Mucosa of descending colon (tissue), 3 donors: ENCODE data around the gene UPF1. TPM values are rescaled to one million over a fixed set of nuclear protein-coding genes. Genes with fewer than 3 reads are reported as not detected.

ENCODE experiments used
- ATAC-seq: fragments of 200-7000 bp; cut with Tn5 transposase; one replicate; pipeline ENCODE4 v1.9.1; 2020; ENCODE audit warnings: mild to moderate bottlenecking, moderate library complexity
- DNase-seq, 3 donors: peaks; one replicate each; pipeline ENCODE4 v3.0.0-alpha.2; 2020
- H3K36me3 ChIP-seq: fragments of 200-600 bp; one replicate; pipeline ENCODE4 v1.8.0; 2021; ENCODE audit warnings: low read depth, mild to moderate bottlenecking
- H3K4me1 ChIP-seq: fragments of 200-600 bp; one replicate; pipeline ENCODE4 v1.8.0; 2021; ENCODE audit warnings: low read depth, mild to moderate bottlenecking
- H3K4me3 ChIP-seq: fragments of 200-600 bp; one replicate; pipeline ENCODE4 v1.8.0; 2021; ENCODE audit warnings: mild to moderate bottlenecking
- H3K9me3 ChIP-seq: fragments of 200-600 bp; one replicate; pipeline ENCODE4 v1.8.0; 2021; ENCODE audit warnings: mild to moderate bottlenecking
- CTCF ChIP-seq: fragments of 200-600 bp; IDR thresholded peaks from one replicate; pipeline ENCODE4 v1.8.0; 2022; ENCODE audit warnings: antibody characterized with exemption, mild to moderate bottlenecking
- intact Hi-C, 2 donors: fragments of 100-400 bp; cut with DNase I in 1 of 2; cut with micrococcal nuclease in 1 of 2; formaldehyde crosslinking; loops; one replicate each; pipeline versions ENCODE4 v1.11.0 to v1.11.1; 2022; cut with DNase I, micrococcal nuclease
- long read RNA-seq, 2 donors: library from polyadenylated mRNA; unstranded; transcript quantifications; one replicate each; pipeline ENCODE4 v2.0.0, GENCODE V29; 2019 to 2021
- total RNA-seq, 3 donors: library from RNA; stranded (reverse); fragmentation: NEBNext Ultra II Directional in 2 of 3; extraction: Animal tissue kit (Norgen Biotek cat#: 25700) in 2 of 3; gene quantifications; one replicate each; pipeline versions ENCODE4 v1.2.1 to v1.2.4, GENCODE V29; 2021 to 2023
- donor health status: DM: no; HTN: no; CAD: no; lungs with moderate emphysema.
- donor health status: DM: no; HTN: no; CAD: no.
- donor health status: DM: no; HTN: yes; CAD: no.

Gene UPF1
- total RNA-seq, result 10 to 100 TPM; 79.2 to 87.2 (median 83.4) TPM
- long read RNA-seq, donor 1, full-length matches to known transcripts, result 53 of 124 reads
- long read RNA-seq, donor 1, partial matches to known transcripts, result 54 of 124 reads
- long read RNA-seq, donor 1, other reads (novel, unspliced or antisense), result 17 of 124 reads
- long read RNA-seq, donor 2, partial matches to known transcripts, result 4 of 9 reads
- long read RNA-seq, donor 2, other reads (novel, unspliced or antisense), result 5 of 9 reads

DNA sequence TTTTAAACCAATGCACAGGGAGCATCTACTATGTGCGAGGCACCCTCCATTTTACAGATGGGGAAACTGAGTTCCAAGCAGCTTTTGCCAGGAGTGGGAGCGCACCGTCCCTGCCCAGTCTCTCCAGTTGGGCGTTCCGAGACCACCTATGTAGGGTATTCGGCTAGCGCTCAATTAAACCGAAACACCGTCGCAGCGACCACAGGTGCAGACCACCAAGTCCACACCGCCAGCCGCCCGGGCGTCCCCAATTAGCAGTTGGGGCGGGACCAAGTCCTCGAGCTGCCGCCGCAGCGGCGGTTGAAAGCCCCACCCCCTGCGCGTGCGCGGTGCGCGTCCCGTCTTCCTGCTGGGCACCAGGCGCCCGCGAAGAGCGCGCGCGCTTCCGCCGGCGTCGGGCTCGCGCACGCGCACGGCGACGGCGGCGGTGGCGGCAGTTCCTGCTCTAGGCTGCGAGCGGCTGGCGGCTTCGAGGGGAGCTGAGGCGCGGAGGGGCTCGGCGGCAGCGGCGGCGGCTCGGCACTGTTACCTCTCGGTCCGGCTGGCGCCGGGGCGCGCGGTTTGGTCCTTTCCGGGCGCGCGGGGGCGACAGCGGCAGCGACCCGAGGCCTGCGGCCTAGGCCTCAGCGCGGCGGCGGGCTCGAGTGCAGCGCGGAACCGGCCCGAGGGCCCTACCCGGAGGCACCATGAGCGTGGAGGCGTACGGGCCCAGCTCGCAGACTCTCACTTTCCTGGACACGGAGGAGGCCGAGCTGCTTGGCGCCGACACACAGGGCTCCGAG, at the start of gene UPF1:
TSS of gene UPF1 (plus strand) at position 436 of the 782 bp plus-strand sequence. CDS start at position 687, 251 bp downstream.
- TF ChIP-seq CTCF, result no peak
- ATAC-seq (peak; percentile 88), DNase-seq (peak; percentile 94 to 98 (median 98))
- Histone ChIP-seq H3K4me1 (peaks cover 36% of the 10 kb centered on the region), H3K36me3 (no peaks in the 10 kb centered on the region), H3K9me3 (peaks cover 5% of the 10 kb centered on the region), H3K4me3 (peak within 1 kb of the TSS; percentile 93)
- intact Hi-C loops, result no loop called here

- H3K9me3 ChIP-seq, result no peaks in the 10 kb centered on the region
- TF ChIP-seq CTCF, result no peak
- H3K4me1 ChIP-seq, result peaks cover 7% of the 10 kb centered on the region
- H3K4me3 ChIP-seq, result no peak overlapping the region
- DNase-seq (no peak), ATAC-seq (no peak)
- no peaks in the 10 kb centered on the region for H3K36me3 ChIP-seq
- intact Hi-C loops, result no loop called here
These were observed 49.1 kb upstream of the UPF1 start for GRCh38 chr19:18782559-18783225.

GRCh38 chr19:18783958-18784785, 47.6 kb upstream of the UPF1 start:
- H3K4me3 ChIP-seq, result no peak overlapping the region
- intact Hi-C loops, result no loop called here
- H3K9me3 ChIP-seq, result no peaks in the 10 kb centered on the region
- DNase-seq, result no peak
- no peaks in the 10 kb centered on the region for H3K36me3 ChIP-seq
- TF ChIP-seq CTCF, result no peak
- H3K4me1 ChIP-seq, result peaks cover 15% of the 10 kb centered on the region
- no peak for ATAC-seq

GRCh38 chr19:18784786-18785120, 47.0 kb upstream of the UPF1 start:
- H3K4me3 ChIP-seq, result no peak overlapping the region

More at GRCh38 chr19:18784786-18785120, 47.0 kb upstream of the UPF1 start:
- Histone ChIP-seq H3K9me3 (no peaks in the 10 kb centered on the region), H3K36me3 (no peaks in the 10 kb centered on the region), H3K4me1 (peaks cover 19% of the 10 kb centered on the region)
- DNase-seq, result no peak
- no peak for TF ChIP-seq CTCF
- intact Hi-C loops, result no loop called here
- ATAC-seq, result no peak
